Neural cell (in vitro differentiated cells): ENCODE results near the gene BPTF. TPM values are rescaled to one million over a fixed set of nuclear protein-coding genes. Genes with fewer than 3 reads are reported as not detected.
A peak's percentile ranks its signal among the peaks of the same experiment; 100 is the strongest.

Experiments used
- H2AFZ ChIP-seq: fragments of 200-600, 300-800 bp; sonication (generic), shearing (Covaris generic); 2 replicates; pipeline ENCODE4 v1.6.0; 2014; ENCODE audit warnings: low read depth, mild to moderate bottlenecking, antibody characterized with exemption, low read length, moderate library complexity
- H3F3A ChIP-seq: fragments of 200-600 bp; shearing (Covaris generic); 2 replicates; pipeline ENCODE4 v1.6.1; 2016; ENCODE audit warnings: mild to moderate bottlenecking, moderate library complexity, mixed read lengths, antibody characterized with exemption, low read length; ENCODE audit not compliant: insufficient read depth, poor library complexity, severe bottlenecking
- H3K27ac ChIP-seq: fragments of 200-600, 300-800 bp; sonication (generic), shearing (Covaris generic); 2 replicates; pipeline ENCODE4 v1.5.1; 2014; ENCODE audit warnings: mild to moderate bottlenecking, low read length, moderate library complexity
- H3K27me3 ChIP-seq: fragments of 300-800, 200-600 bp; sonication (generic), shearing (Covaris generic); 2 replicates; pipeline ENCODE4 v1.6.0; 2014; ENCODE audit warnings: mild to moderate bottlenecking, low read depth, low read length, moderate library complexity; ENCODE audit not compliant: insufficient read depth
- H3K36me3 ChIP-seq: fragments of 300-800, 200-600 bp; sonication (generic), shearing (Covaris generic); 2 replicates; pipeline ENCODE4 v1.5.1; 2014; ENCODE audit warnings: mild to moderate bottlenecking, antibody characterized with exemption, low read length, moderate library complexity; ENCODE audit not compliant: insufficient read depth
- H3K4me2 ChIP-seq: fragments of 300-800, 200-600 bp; sonication (generic), shearing (Covaris generic); 2 replicates; pipeline ENCODE4 v1.6.0; 2014; ENCODE audit warnings: mild to moderate bottlenecking, low read length
- H3K4me3 ChIP-seq: fragments of 300-800, 200-600 bp; sonication (generic), shearing (Covaris generic); 2 replicates; pipeline ENCODE4 v1.5.1; 2014; ENCODE audit warnings: mild to moderate bottlenecking, low read length, moderate library complexity
- H3K79me2 ChIP-seq: fragments of 200-600 bp; shearing (Covaris generic); replicated peaks from 2 replicates; pipeline ENCODE4 v1.6.0; 2014; ENCODE audit warnings: mild to moderate bottlenecking, low read length, moderate library complexity; ENCODE audit not compliant: insufficient read depth
- H3K9ac ChIP-seq: fragments of 300-800, 200-600 bp; sonication (generic), shearing (Covaris generic); 2 replicates; pipeline ENCODE4 v1.6.1; 2016; ENCODE audit warnings: mild to moderate bottlenecking, low read length, mixed read lengths
- H3K9me2 ChIP-seq: fragments of 200-600 bp; shearing (Covaris generic); 2 replicates; pipeline ENCODE4 v1.6.1; 2016; ENCODE audit warnings: mild to moderate bottlenecking, low read length, mixed read lengths; ENCODE audit not compliant: insufficient read depth
- H3K9me3 ChIP-seq: fragments of 200-600, 300-800 bp; sonication (generic), shearing (Covaris generic); 2 replicates; pipeline ENCODE4 v1.6.1; 2016; ENCODE audit warnings: mild to moderate bottlenecking, mixed run types, low read length, moderate library complexity, mixed read lengths
- H4K20me1 ChIP-seq: fragments of 200-600 bp; shearing (Covaris generic); 2 replicates; pipeline ENCODE4 v1.6.1; 2016; ENCODE audit warnings: mild to moderate bottlenecking, mixed run types; ENCODE audit not compliant: insufficient read depth
- EP300 ChIP-seq: fragments of 450-650 bp; conservative IDR thresholded peaks from 2 replicates; pipeline ENCODE4 v1.6.1; 2014; ENCODE audit warnings: antibody characterized with exemption, mild to moderate bottlenecking, moderate library complexity; ENCODE audit not compliant: poor library complexity, severe bottlenecking
- EZH2 ChIP-seq: fragments of 200-600, 300-800 bp; shearing (Covaris generic), sonication (generic); IDR thresholded peaks from 2 replicates; pipeline ENCODE4 v1.6.1; 2014; ENCODE audit warnings: antibody characterized with exemption, low read length, borderline replicate concordance, mild to moderate bottlenecking; ENCODE audit not compliant: insufficient read depth, poor library complexity, severe bottlenecking
- MXI1 ChIP-seq: fragments of 450-650 bp; conservative IDR thresholded peaks from 2 replicates; pipeline ENCODE4 v1.6.1; 2014; ENCODE audit warnings: antibody characterized with exemption, mild to moderate bottlenecking; ENCODE audit not compliant: poor library complexity, severe bottlenecking
- POLR2AphosphoS5 ChIP-seq: IDR thresholded peaks from 2 replicates; pipeline ENCODE4 v1.6.1; 2012
- RAD21 ChIP-seq: fragments of 450-650 bp; conservative IDR thresholded peaks from 2 replicates; pipeline ENCODE4 v1.6.1; 2014; ENCODE audit warnings: antibody characterized with exemption, mild to moderate bottlenecking, moderate library complexity
- SMC3 ChIP-seq: fragments of 450-650 bp; conservative IDR thresholded peaks from 2 replicates; pipeline ENCODE4 v1.6.1; 2014; ENCODE audit warnings: antibody characterized with exemption, mild to moderate bottlenecking, moderate library complexity; ENCODE audit not compliant: poor library complexity
- TAF1 ChIP-seq: IDR thresholded peaks from 2 replicates; pipeline ENCODE4 v1.6.1; 2012; ENCODE audit warnings: low read depth
- polyA plus RNA-seq: library from polyadenylated mRNA; depleted of rRNA; stranded (reverse); fragments of >200 nt; gene quantifications from 2 replicates; pipeline ENCODE4 v1.2.3, GENCODE V29; 2014
- TF ChIP-seq, protein P1 (sequence below): fragments of 450-650 bp; IDR thresholded peaks from 2 replicates; pipeline ENCODE4 v1.5.1; 2014; ENCODE audit warnings: antibody characterized with exemption, mild to moderate bottlenecking, moderate library complexity; ENCODE audit not compliant: poor library complexity, severe bottlenecking
- TF ChIP-seq, protein P2 (sequence below): IDR thresholded peaks from 2 replicates; pipeline ENCODE4 v1.6.1; 2012; ENCODE audit warnings: borderline replicate concordance

The BPTF gene
- polyA plus RNA-seq, 1 donor from 2014 or later: 46.7 TPM

DNA sequence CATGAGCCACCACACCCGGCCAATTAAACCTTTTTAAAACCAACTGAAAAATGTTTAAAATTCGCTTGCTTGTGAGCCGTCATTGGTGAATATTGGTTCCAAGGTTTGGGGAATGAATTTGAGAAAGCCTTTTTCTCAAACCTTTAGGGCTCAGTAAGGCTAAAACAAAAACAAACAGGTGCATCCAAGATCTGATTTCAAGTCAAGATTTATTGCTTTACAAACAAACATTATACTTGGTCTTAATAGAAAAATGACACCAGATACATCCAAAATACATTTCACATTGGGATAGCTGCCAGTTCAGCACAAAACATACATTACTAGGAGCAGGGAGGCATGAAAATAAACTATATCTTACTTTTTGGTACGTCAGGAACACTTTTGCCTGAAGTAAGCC is 165.6 kb downstream of the BPTF start:
- Histone ChIP-seq H3K36me3 (no peaks in the 10 kb centered on the region), H3F3A (peaks cover 5% of the 10 kb centered on the region), H3K27me3 (peaks cover 12% of the 10 kb centered on the region), H4K20me1 (no peaks in the 10 kb centered on the region), H3K9me2 (no peaks in the 10 kb centered on the region), H3K4me2 (no peak overlapping the region), H3K9ac (no peak overlapping the region), H2AFZ (no peak overlapping the region), H3K4me3 (no peak overlapping the region), H3K27ac (no peak overlapping the region), H3K79me2 (no peaks in the 10 kb centered on the region), H3K9me3 (no peaks in the 10 kb centered on the region)
- TF ChIP-seq EZH2: no peak
- TF ChIP-seq TAF1: no peak
- TF ChIP-seq, protein P1, sequence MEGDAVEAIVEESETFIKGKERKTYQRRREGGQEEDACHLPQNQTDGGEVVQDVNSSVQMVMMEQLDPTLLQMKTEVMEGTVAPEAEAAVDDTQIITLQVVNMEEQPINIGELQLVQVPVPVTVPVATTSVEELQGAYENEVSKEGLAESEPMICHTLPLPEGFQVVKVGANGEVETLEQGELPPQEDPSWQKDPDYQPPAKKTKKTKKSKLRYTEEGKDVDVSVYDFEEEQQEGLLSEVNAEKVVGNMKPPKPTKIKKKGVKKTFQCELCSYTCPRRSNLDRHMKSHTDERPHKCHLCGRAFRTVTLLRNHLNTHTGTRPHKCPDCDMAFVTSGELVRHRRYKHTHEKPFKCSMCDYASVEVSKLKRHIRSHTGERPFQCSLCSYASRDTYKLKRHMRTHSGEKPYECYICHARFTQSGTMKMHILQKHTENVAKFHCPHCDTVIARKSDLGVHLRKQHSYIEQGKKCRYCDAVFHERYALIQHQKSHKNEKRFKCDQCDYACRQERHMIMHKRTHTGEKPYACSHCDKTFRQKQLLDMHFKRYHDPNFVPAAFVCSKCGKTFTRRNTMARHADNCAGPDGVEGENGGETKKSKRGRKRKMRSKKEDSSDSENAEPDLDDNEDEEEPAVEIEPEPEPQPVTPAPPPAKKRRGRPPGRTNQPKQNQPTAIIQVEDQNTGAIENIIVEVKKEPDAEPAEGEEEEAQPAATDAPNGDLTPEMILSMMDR: no peak
- TF ChIP-seq, protein P2, sequence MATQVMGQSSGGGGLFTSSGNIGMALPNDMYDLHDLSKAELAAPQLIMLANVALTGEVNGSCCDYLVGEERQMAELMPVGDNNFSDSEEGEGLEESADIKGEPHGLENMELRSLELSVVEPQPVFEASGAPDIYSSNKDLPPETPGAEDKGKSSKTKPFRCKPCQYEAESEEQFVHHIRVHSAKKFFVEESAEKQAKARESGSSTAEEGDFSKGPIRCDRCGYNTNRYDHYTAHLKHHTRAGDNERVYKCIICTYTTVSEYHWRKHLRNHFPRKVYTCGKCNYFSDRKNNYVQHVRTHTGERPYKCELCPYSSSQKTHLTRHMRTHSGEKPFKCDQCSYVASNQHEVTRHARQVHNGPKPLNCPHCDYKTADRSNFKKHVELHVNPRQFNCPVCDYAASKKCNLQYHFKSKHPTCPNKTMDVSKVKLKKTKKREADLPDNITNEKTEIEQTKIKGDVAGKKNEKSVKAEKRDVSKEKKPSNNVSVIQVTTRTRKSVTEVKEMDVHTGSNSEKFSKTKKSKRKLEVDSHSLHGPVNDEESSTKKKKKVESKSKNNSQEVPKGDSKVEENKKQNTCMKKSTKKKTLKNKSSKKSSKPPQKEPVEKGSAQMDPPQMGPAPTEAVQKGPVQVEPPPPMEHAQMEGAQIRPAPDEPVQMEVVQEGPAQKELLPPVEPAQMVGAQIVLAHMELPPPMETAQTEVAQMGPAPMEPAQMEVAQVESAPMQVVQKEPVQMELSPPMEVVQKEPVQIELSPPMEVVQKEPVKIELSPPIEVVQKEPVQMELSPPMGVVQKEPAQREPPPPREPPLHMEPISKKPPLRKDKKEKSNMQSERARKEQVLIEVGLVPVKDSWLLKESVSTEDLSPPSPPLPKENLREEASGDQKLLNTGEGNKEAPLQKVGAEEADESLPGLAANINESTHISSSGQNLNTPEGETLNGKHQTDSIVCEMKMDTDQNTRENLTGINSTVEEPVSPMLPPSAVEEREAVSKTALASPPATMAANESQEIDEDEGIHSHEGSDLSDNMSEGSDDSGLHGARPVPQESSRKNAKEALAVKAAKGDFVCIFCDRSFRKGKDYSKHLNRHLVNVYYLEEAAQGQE: no peak
- TF ChIP-seq POLR2AphosphoS5: no peak
- TF ChIP-seq SMC3: no peak
- no peak for TF ChIP-seq MXI1
- TF ChIP-seq RAD21: no peak
- TF ChIP-seq EP300: no peak

DNA sequence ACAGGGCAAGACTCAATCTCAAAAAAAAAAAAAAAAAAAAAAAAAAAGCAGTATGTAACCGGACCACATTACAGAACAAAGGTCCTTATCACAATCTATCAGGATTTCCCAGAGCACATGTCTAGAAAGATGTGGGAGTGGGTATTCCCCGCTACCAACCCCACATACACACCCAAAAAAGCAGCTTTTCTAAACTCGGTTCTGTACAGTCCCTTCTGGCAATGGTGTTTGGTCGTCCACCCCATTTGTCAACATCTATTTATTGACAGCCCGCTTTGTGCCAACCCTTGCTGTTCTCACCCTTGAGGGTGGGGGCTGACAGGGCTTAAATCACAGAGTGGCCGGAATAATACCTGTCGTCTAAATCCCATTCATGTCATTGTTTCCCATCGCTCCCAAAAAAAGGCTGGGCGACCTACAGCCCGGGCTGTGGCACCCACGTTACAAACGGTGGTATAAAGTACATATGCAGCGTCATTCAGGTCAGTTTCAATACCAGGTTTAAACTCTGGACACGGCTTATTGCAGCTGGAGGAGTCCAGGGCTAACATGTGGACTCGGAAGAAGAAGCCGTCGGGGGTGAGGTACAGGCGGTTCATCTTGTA is 167.3 kb downstream of the BPTF start:
- H3K27ac ChIP-seq: peak overlapping the region; percentile 76

More for the DNA sequence above, 167.3 kb downstream of the BPTF start:
- Histone ChIP-seq H4K20me1 (no peaks in the 10 kb centered on the region), H3K27me3 (peaks cover 22% of the 10 kb centered on the region), H3K9ac (peak overlapping the region; percentile 79), H3K36me3 (no peaks in the 10 kb centered on the region), H3K79me2 (no peaks in the 10 kb centered on the region), H3K9me2 (no peaks in the 10 kb centered on the region), H2AFZ (peak overlapping the region; percentile 56), H3K4me2 (peak overlapping the region; percentile 59), H3F3A (peaks cover 5% of the 10 kb centered on the region), H3K9me3 (no peaks in the 10 kb centered on the region), H3K4me3 (peak overlapping the region; percentile 92)
- TF ChIP-seq TAF1 (no peak), EP300 (no peak), MXI1 (no peak), SMC3 (no peak), EZH2 (no peak), POLR2AphosphoS5 (no peak), RAD21 (no peak)
- TF ChIP-seq, protein P2: no peak
- TF ChIP-seq, protein P1: no peak
